GM18502 (cell line): ENCODE data around the gene RETNLB.

Source experiments
- ATAC-seq: cut with Tn5 transposase; IDR thresholded peaks from one replicate; pipeline ENCODE4 v1.9.1; 2021; ENCODE audit warnings: mild to moderate bottlenecking; ENCODE audit not compliant: unreplicated experiment, poor library complexity

The RETNLB gene, protein sequence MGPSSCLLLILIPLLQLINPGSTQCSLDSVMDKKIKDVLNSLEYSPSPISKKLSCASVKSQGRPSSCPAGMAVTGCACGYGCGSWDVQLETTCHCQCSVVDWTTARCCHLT

DNA sequence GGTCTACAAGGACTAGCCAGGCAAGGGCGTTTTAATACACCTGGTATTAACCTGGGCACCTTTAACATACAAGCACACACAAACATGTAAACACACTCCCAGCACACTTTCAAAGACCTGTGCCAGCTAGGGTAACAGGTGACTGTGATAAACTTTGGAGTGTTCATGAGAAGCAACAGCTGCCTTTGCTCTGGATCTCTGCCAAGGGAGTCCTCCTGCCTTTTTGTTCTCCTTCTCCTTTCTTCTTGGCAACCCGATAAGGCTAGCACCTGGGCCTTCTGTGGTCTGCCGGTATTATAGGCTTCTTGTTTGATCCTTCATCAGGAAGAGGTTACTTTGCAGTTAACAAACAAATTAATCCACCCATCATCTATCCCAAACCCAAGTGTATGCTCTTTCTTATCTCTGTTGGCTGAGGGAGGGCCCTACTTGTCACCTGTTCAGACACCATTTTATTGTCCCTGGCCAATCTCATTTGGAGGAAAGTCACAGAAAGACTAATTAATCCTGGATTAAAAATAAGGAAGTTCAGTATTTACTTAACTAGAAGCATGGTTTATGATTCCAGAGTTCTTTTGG lies at the start of gene RETNLB:
Gene RETNLB, minus strand, starts transcription at position 7 of the 579 bp plus-strand sequence. CDS start 225 bp downstream, outside the sequence.
- ATAC-seq, result no peak

DNA sequence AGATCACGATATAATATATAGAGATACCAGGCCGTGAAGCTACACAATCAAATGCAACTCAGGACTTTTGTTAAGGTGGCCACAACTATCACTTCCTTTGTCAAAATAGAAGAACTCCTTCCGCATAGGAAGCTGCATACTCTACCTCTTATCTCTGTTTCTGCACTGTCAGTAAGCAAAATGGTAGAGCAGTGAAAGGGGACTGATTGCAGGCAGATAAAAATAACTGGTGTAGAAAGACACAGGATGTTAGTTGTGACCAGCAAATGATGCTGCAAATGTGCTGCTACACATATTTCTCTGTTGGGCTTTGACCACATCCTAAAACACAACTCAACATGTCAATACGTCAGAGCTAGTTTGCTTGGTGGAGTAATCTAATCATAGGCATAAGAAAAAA lies 49.1 kb upstream of the RETNLB start:
- ATAC-seq, result no peak

- no peak for ATAC-seq
Measured at GRCh38 chr3:108804966-108805365, 47.8 kb upstream of the RETNLB start.

DNA sequence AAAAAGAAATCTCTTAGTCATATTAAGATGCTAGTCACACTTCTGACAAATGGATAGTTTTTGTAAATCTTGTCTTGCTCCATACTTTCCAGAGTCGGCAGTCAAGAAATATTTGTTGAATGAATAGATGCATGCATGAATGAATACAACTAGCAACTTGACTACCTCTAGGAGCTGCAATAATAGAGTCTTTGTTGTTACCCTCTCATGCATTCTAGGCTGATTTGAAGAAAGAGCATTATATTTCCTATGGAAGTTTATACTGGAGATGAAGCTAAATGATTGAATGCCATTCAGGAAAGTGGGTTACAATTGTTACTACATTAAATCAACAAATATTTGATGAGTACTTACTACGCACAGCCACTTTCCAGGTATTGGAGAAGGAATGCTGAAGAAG lies 47.2 kb upstream of the RETNLB start:
- no peak for ATAC-seq

GRCh38 chr3:108791473-108791872 lies 34.3 kb upstream of the RETNLB start:
- ATAC-seq, result no peak

GRCh38 chr3:108780235-108780634 lies 23.0 kb upstream of the RETNLB start:
- ATAC-seq, result no peak

DNA sequence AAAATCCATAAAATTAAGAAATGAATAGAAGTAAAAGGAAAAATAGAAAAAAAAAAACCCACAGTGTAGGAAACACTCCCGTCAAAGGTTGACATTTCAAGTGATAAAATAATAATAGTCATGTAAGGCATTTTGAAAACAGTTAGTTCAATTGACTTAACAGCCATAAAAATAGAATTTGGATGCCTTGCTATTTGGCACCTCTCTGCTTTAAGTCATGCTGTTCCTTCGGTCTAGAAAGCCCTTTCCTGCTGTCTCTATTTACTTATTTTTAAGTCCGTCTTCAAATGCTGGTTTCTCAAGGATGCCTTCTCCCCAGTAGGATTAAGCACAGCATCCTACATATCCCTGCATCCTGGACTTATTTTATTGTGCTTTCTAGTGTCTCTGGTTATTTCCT lies 22.3 kb upstream of the RETNLB start:
- no peak for ATAC-seq

DNA sequence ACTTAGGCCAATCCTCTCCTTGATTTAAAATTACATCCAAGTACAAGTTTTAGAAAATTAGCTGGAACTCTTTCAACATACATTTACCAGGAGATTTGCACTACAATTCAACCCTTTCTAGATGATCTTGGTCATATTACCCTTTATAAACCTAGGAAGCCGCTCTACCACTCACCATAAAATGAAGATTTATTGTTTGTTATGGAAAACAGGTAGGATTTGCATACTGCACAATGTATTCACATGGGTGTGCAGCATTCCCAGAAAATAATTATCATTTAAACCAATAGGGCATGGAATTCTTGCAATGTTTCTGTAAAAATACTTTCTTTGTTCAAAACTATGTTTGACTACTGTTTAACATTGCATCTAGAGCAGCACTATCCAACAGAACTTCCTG lies 18.4 kb upstream of the RETNLB start:
- no peak for ATAC-seq

- ATAC-seq, result no peak
Measured at GRCh38 chr3:108767253-108767652, 10.0 kb upstream of the RETNLB start.

GRCh38 chr3:108755686-108756085 lies 1.5 kb downstream of the RETNLB start:
- ATAC-seq, result no peak

GRCh38 chr3:108744762-108745161 lies 12.4 kb downstream of the RETNLB start:
- no peak for ATAC-seq

DNA sequence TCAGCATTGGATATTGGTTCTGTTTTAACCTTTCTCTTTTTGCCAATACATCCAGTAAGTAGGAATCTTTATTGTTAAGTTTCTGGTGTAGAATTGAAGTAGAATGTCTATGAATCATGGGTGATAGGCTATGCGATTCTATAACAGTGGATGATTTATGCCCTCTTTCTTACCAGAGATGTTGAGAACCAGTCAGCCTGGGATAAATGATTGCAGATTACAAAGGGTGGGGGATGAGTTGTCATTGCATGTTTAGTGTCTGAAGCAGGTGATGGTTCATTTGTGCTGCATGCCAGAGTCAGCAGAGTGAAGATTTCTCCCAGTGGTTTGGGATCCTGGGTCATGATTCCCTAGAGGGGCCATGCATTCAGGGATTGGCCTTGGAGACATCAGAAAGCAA lies 14.3 kb downstream of the RETNLB start:
- no peak for ATAC-seq

GRCh38 chr3:108736821-108737220 lies 20.4 kb downstream of the RETNLB start:
- no peak for ATAC-seq

DNA sequence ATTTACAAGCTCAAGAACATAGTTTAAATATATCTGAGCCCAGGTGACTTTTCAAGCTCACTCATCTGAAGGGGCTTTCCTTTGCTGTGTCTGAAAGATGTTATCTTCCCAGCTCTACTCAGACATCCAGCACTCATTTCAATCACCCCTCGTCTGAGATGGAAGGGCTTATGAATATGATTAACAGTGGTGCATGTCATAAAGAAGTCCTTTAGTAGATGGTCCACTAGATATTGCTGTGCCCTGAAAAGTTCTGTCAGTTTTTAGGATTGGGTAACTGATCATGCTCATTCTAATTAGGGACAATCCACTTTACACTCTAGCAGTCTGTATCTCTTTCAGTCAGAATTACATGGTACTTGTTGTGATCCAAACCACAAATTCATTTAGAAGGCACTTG lies 28.3 kb downstream of the RETNLB start:
- ATAC-seq, result peak; percentile 54

- ATAC-seq, result no peak
Measured at GRCh38 chr3:108728105-108728504, 29.1 kb downstream of the RETNLB start.

- no peak for ATAC-seq
Measured at GRCh38 chr3:108724101-108724500, 33.1 kb downstream of the RETNLB start.

DNA sequence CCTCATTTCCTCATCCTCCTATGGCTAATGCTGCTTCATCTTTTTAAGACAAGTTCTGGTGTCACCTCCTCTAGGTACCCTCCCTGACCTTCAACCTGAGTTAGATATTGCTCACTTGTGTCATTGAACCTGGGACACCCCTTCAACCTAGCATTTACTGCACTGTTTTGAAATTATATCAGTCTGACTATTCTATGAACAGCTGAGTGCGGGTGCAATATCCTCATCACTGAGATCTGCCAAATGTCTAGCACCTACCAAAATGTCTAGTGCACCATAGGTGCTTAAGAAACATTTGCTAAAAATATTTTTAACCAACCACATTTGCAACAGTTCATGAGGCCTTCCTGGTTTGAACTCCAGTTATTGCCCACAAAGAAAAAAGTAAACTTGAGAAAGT lies 34.5 kb downstream of the RETNLB start:
- ATAC-seq, result no peak

- ATAC-seq, result no peak
Measured at GRCh38 chr3:108719178-108719806, 37.9 kb downstream of the RETNLB start.

GRCh38 chr3:108718454-108718853 lies 38.8 kb downstream of the RETNLB start:
- no peak for ATAC-seq

DNA sequence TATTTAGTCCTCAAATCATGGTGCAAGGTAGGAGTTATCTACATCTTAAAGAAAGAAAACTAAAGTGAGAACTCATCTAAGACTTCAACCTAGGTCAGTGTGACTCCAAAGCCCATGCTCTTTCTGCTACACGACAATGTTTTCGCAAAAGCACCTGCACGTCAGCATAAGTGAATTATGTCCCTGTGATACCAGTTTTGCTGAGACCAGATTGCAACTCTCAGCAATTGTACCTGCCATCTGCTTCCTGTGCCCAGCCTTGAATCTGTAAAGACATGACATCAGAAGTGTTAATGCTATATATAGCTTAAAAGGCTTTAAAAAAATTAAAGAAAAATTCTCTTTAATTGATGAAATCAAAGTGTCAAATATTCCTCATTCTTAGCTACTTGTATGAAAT lies 43.4 kb downstream of the RETNLB start:
- no peak for ATAC-seq

GRCh38 chr3:108713009-108713516 lies 44.1 kb downstream of the RETNLB start:
- ATAC-seq, result no peak
